22Rv1 (cell line): ENCODE data around the gene GTPBP2.
"Not testable (repeated sequence)": the region's sequence is repeated elsewhere in the genome, so short reads cannot be mapped to it uniquely, and the experiment has no call there.

ENCODE experiments used
- H3K27ac ChIP-seq: fragments of 450-650 bp; 2 replicates; pipeline ENCODE4 v1.5.1; 2017
- ZFX ChIP-seq: fragments of 450-650 bp; IDR thresholded peaks from 2 replicates; pipeline ENCODE4 v1.6.1; 2017; ENCODE audit warnings: antibody characterized with exemption, borderline replicate concordance
- TF ChIP-seq, protein P1 (sequence below): fragments of 450-650 bp; IDR thresholded peaks from 2 replicates; pipeline ENCODE4 v1.5.1; 2017; ENCODE audit warnings: mild to moderate bottlenecking

The GTPBP2 gene

GRCh38 chr6:43634702-43635303, 5.7 kb upstream of the GTPBP2 start:
- H3K27ac ChIP-seq = peak overlapping the region; percentile 69
- TF ChIP-seq, protein P1, sequence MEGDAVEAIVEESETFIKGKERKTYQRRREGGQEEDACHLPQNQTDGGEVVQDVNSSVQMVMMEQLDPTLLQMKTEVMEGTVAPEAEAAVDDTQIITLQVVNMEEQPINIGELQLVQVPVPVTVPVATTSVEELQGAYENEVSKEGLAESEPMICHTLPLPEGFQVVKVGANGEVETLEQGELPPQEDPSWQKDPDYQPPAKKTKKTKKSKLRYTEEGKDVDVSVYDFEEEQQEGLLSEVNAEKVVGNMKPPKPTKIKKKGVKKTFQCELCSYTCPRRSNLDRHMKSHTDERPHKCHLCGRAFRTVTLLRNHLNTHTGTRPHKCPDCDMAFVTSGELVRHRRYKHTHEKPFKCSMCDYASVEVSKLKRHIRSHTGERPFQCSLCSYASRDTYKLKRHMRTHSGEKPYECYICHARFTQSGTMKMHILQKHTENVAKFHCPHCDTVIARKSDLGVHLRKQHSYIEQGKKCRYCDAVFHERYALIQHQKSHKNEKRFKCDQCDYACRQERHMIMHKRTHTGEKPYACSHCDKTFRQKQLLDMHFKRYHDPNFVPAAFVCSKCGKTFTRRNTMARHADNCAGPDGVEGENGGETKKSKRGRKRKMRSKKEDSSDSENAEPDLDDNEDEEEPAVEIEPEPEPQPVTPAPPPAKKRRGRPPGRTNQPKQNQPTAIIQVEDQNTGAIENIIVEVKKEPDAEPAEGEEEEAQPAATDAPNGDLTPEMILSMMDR = no peak
- TF ChIP-seq ZFX = no peak

DNA sequence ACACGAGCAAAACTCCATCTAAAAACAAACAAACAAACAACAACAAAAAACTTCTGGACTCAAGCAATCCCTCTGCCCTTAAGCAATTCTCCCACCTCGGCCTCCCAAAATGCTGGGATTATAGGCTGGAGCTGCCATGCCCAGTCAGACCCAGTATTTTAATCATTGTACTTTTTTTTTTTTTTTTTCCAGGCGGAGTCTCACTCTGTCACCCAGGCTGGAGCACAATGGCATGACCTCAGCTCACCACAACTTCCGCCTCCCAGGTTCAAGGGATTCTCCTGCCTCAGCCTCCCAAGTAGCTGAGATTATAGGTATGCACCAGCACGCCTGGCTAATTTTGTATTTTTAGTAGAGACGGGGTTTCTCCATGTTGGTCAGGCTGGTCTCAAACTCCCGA, 3.9 kb upstream of the GTPBP2 start:
- not testable (repeated sequence) for H3K27ac ChIP-seq

DNA sequence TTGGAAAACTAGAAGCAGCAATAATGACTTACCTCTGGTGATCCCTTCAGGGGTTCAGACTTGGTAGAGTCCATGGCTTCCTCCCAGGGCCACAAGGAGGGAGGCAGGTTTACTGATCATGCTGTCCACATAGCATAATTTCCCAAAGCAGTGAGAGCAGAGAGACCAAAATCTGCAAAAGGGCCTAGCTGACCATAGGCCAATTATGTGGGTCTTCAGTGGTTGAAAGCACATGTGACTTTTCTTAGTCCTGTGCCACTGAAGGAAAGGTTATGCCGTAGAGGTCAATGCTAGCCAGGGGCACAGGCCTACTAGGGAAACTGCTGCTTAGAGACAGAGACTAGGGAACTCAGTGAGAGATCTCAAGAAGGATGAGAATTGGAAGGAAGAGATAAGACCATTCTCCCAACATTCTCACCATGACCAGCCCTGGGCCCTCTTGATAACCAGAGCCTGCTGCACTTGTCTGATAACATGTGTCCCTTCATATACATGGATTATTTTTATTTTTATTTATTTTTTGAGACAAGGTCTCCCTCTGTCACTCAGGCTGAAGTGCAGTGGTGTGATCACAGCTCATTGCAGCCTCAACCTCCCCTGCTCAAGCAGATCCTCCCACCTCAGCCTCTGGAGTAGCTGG, 2.0 kb upstream of the GTPBP2 start:
- peak overlapping the region; percentile 96 for H3K27ac ChIP-seq
- TF ChIP-seq ZFX = no peak
- TF ChIP-seq, protein P1 = no peak

GRCh38 chr6:43629505-43630300, 639 bp upstream of the GTPBP2 start:
- H3K27ac ChIP-seq = peak overlapping the region; percentile 96
- TF ChIP-seq, protein P1 = no peak
- TF ChIP-seq ZFX = no peak

DNA sequence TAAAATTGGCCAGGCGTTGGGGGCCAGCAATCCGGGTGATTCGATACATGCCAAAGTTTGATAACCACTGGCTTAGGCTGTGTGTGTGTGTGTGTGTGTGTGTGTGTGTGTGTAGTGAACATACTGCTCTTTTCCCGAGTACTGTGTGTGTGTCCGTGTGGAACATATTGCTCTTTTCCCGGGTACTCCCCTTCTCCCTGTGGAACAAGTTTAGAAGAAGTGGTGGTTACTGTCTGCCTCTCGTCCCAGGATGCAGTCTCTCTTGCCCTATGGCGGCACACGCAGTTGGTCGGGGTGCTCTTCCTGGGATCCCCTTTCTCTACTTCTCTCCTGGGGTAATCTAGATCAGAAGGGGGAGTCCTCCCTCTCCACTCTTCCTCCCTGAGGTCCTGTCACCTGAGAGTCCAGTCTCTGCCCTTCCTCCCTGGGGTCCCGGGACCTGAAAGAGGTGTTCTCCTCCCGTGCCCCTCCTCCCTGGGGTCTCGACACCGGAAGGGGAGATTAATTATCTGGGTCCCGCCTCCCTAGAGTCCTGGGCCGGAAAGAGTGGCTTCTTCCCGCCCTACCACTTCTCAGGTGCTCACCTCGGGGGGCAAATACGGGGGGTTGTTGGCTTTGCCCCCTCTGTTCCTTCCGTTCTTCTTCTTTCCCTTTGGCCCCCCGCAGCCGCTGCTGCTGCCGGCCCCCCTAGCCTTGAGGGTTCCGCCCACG, 516 bp downstream of the GTPBP2 start:
- TF ChIP-seq, protein P1 = no peak
- no peak for TF ChIP-seq ZFX
- H3K27ac ChIP-seq = peak overlapping the region; percentile 96

- no peak for TF ChIP-seq ZFX
- TF ChIP-seq, protein P1 = no peak
- peak overlapping the region; percentile 96 for H3K27ac ChIP-seq
Measured at GRCh38 chr6:43627008-43627825, 1.8 kb downstream of the GTPBP2 start.
